ENCODE measurements around the gene MGLL. TPM values are rescaled to one million over a fixed set of nuclear protein-coding genes. Genes with fewer than 3 reads are reported as not detected.

The MGLL gene
- polyA plus RNA-seq, 5 donors = 6.8 to 20.8 (median 14.7) TPM

DNA sequence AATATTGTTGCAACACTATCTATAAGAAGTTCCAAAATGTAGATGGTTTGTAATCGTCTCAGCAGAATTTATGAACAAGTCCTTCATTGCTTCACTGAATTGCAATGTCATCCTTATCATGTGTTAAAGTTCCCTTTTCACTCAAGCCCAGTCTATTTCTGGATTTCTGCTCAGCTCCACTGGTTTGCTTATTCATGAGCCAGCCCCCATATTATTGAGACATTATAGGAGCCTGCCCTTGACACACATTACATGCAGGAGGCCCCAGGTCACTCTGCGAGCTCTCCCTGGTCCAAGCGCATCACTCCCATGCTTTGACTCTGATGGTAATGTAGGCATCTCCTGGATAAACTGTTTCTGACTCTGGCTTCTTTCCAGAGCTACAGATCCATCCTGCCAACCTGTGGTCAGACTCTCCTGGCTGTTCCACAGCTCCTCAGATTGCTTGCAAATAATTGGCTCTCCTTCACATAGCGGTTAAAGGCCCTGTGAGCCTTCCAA is 92.7 kb downstream of the MGLL start:
- DNase-seq = no peak

DNA sequence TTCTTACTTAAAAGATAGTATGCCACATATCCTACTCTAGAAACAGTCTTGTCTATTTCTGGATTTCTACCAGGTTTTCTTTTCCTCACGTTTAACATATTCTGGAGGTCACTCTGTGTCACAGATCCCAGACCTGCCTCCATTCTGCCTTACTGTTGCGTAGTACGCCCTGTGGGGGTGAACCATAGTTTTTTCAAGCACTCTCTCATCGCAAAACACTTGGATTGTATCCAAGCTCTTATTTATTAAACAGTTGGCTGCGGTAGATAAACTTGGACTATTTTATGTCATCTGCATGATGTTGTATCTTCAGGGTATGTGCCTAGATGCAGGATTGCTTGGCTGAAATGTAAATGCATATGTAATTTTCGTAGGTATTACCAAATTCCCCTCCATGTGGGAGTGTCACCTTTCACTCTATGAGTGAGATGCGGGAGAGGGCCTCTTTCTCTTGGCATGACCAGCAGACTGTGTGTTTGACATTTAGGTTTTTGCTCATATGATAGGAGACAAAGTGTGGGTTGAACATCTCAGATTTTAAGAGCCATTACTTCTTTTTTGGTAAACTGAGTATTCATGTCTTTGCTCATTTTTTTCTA is 93.8 kb downstream of the MGLL start:
- DNase-seq = no peak

DNA sequence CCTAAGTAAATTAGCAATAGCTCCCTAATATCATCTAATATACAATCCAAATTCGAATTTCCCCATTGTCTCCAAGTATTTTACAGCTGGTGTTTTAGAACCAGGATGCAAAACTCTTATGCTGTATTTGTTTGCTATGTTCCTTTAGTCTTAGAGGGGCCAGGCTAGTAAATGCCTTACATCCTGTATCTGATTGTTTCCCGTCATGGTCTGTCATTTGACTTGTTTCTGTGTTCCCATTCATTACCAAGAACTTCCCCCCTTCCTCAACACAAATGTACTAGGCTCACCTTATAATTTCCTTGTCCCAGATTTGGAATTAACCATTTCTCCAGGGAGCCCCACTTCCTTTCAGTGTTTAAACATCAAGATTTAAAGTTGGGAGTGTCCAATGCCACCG is 95.4 kb downstream of the MGLL start:
- DNase-seq = no peak

DNA sequence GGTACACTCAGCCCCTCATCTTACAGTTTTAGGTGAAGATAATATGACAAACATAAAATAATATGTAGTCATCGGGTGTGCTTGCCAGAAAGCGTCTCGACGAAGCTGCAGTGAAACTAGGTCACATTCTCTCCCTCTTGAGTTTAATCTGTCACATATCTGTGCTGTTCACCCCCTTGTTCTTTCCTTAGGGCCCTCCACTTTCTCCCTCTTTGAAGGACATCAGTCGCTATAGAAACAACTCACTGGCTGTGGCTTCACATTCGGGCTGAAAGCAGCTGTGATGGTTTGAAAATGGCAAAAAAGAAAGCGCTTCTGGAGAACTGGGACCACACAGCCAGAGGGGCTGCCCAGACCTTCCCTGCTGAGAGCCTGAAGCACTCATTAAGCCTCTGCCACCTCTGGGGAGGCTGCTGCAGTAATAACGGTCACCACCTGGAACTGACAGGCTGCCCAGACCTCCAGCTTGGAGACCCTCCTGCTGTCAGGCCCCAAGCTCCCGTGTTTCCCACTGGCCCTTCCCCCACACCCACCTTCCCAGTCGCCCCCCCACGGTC is 99.2 kb downstream of the MGLL start:
- no peak for DNase-seq

DNA sequence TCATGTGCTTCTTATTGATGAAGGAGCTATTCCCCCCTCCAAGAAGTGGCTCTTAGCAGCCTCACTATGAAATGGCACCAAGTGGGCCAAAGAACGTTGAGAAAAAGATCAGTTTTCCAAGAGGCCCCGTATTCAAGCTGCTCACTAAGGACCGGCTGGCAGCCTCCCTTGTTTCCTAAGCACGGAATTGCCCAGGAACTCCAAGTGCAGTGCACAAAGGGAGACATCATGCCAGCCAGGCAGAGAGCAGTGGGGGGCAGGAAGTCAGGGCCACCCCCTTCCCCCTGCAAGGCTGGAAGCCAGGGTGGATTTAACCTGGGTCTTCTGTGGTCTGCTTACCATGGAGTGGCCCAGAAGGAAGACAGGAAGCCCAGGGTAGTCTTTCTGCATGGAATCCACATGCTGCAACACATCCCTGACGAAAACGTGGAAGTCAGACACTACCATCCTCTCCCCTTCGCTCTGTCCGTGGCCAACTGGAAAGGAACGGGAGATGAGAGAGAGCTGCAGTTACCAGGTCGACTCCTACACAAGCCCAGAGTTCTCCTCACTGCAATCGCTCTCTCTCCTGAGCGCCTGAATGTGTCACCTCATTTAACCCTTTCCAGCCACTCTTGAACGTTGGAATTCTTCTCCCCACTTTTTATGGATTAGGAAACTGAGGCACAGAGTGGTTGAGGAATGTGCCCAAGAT is 100.1 kb downstream of the MGLL start:
- no peak for DNase-seq

DNA sequence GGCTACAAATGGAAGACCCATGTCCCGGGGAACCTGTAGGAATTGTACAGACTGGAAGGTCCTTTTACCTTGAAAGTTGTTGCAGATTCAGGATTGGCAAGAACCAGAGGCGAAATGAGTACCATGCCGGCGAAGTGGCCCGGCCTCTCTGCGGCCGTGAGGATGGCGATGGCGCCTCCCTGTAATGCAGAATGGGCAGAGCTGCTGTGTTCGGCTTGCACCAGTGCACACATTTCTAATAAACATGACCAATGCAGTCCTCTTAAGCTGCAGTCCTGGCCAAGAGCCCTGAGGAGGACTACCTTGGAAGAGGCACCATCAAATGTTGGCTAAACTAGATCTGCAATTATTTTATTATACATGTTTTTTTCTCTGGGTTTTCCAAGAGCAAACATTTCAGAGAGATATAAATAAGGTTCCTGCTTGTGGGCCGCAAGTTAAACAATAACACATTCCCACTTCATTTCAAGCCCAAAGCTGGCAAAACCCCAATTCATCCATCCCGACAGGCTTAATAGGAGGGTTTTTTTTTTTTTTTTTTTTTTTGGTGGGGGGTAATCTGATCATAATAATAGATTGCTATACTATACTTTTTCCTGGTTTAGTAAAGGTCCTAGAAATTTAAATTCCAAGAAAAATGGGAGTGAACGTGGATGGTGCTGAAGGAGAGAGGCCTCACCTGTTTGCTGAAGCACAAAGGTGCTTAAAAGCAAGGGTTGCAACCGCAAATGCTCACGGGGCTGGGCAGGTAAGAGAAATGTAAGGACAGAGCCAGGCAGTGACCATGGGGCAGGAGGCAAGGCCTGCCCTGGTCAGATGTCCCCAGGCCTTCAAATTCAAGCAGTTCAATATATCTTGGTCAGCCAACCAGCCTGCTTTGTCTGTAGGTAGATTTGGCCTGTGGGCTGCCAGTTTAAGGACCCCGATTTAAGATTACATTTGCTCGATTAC is 101.1 kb downstream of the MGLL start:
- no peak for DNase-seq

DNA sequence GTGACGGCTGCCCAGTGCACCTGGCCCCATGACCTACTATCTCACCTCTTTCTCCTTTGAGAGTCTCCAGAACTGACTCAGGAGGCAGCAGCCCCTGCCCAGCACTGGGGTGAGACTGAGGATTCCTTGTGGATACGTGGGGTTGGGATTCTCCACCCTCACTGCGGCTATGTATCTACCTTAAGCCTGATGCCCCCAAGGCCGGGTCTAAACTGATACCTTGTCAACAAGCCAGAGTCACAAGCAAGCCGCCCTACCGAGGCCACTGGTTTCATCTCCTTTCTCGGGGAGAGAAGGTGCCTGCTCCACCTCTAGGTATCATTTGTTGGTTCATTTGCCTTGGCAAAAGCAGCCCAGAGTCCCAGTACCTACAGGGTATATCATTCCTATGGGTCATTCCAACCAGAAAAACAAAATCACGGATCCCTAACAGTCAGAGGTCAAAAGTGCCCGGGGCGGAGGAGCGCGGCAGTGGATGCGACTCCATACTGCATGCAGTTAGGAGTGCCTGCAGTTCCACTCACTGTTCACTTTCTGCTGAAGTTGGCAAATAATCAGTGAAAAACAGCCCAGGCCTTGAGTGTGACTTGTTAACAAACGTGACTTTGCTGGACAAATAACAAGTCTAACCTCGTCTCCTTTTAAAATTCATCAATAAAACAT is 102.0 kb downstream of the MGLL start:
- no peak for DNase-seq

DNA sequence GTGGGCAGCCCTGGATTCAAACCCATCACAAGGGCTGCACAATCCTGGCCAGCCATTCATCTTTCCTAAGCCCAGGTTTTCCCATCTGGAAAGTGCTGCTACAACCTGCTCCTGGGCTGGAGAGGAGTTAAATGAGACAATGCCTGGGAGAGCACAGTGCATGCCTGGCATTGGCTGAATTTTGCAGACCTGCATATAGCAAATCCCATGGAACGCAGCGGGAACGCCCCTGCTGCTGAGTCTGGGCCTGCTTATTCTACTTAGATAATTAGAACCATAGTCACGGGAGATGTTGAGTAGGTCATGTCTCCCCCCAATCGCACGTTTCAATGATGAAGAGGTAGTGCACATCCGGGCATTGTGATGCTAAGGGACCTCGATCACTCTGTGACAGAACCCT is 102.9 kb downstream of the MGLL start:
- DNase-seq = no peak

DNA sequence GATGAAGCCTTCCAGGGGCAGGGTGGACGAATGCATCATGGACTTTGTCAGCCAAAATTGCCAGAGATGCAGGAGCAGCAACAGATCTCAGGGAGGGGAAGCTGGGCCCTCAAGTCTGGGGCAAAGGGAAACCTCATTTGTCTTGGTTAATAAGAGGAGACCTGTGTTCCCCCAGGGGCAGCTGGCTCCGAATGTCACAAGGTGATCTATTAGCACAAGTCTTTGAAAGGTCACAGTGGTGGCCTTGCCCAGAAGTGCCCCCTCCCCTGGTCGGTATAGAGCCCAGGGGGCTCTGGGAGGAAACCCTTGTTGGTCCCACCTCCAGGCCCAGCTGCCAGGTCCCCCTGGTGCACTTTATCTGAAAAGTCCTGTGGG is 103.4 kb downstream of the MGLL start:
- no peak for DNase-seq

DNA sequence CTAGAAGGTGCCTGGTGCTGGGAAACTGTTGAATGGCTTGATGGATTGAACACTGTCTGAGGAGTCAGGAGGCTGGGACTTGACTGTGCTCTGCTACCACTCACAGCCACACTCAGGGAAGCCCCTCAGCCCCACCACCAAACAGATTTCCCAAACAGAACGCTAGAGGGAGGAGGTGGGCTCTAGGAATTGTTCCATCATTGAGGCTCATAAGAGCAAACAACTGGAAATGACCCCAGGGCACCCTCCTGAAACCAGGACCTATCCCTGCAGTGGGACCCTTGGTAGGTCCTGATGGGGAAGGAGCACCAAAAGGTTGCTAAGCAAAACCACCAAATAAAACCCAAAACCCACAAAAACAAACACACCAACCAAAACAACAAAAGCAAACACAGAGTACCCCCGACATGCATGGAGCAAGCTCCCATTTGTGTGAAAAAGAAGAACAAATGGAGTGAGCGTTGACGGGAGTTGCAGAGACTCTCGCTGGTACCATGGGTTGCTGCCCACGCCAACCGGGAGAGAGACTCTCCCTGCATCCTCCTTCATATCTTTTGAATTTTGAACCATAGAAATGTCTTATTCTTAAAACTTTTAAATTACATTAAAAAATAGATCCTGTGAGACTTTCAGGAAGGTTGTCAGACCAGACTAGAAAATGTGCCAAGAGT is 103.9 kb downstream of the MGLL start:
- no peak for DNase-seq

DNA sequence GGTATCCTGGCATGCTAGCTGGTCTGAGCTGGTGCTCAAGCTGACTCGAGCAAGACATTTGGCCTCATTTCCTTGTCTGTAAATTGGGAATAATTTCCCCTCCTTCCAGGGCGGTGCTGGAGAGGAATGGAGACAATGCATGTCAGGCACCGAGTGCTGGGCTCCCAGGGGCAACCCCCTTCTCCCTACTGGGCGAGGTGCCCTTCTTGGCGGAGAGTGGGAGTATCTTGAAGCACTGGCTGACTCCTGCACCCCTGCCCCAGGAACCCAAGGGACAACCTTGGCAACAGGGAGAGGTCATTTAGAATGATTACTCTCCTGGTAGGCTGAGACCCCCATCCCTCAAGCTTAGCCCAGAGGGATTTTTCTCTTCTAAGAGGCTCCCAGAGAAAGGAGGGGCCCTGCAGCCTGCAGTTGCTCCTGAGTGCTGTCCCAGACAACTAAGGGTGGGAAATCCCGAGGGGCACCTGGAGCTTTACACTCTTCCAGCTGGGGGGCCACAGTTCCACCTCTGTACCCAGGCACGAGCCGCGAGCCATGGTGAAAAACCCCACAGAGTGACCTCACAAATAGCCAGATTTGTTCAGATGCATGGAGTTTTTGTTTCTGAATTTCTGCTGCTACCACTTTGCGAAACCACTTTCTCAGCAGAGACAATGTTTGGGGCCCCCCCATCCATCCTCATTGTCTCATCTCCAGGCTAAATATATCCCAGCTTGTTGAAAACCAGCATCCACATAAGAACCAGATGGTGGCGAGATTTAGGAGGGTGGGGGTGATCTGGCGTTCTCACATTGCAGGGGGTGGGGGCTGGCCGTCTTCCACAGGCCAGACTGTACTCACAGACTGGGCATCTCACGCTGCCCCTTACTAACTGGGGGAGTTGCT is 104.7 kb downstream of the MGLL start:
- no peak for DNase-seq

DNA sequence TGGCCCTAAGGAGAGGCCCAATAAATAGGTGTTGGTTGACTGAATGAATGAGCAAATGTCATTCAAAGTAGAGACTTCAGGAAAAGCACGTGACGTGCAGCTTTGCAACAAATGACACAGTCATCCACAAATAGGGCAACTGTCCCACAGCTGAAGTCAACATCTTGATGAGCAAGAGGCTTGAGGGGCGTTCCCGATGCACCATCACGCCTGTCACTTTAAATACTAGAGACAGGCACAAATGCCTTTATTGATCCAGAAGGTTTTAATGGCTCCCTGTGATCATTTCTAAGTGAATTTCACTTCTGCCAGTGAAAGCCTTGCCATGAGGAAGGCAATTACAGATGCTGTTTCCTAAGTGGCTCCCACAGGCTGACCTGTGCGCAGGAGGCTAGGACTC is 105.9 kb downstream of the MGLL start:
- DNase-seq = no peak

DNA sequence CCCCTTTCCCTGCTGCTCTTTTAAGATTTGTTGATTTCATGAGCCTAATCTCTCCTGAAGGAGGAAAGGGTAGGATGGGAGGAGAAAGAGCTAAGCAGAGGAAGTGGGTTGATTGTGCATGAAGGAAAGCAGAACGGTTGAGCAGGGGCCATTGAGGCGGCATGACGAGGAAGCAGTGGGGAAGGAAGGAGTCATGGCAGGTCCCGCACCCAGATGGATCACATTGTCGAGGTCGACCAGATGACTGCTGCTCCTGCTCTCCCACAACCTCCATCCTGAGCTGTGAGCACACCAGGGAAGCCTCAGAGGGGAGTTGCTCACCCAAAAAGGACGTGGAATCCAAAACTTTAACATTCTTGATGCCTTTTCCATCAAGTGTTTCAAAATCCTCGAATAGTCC is 106.8 kb downstream of the MGLL start:
- no peak for DNase-seq

DNA sequence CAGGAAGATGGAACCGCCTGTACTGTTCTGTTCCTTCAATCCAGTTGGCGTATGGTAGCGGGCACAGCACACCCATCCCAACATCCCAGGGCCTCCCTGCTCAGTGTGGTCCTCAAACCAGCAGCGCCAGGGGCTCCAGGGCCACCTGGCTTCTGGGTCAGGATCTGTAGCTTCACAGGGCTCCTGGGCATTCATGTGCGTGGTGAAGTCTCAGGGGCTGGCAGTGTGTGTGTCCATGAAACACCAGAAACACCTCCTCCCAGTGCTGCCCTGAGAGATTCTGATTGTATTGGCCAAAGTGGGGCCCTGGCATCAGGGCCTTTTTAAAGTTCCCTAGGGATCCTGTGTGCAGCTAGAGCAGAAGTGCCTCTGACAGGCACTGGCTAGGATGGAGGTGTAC is 107.4 kb downstream of the MGLL start:
- DNase-seq = no peak

DNA sequence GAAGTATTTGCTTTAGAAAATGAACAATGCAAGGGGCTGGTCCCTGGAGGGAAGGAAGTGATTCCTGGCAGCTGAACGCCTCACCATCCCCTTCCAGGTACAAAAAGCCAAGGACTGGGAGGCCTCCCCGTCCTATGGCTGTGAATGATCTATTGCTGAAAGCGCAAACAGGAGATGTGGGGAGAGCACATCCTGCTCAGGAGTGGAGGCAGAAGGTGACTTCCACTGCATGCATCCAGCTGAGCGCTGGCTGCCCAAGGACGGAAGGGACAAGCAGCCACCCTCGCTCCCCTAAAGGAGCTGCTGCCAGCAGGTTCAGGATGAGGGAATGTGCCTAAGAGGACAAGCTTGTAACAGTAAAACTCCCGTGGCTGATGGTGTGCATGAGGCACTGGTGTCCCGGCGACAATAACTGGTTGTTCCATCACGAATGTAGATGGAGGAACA is 108.2 kb downstream of the MGLL start:
- DNase-seq = no peak

DNA sequence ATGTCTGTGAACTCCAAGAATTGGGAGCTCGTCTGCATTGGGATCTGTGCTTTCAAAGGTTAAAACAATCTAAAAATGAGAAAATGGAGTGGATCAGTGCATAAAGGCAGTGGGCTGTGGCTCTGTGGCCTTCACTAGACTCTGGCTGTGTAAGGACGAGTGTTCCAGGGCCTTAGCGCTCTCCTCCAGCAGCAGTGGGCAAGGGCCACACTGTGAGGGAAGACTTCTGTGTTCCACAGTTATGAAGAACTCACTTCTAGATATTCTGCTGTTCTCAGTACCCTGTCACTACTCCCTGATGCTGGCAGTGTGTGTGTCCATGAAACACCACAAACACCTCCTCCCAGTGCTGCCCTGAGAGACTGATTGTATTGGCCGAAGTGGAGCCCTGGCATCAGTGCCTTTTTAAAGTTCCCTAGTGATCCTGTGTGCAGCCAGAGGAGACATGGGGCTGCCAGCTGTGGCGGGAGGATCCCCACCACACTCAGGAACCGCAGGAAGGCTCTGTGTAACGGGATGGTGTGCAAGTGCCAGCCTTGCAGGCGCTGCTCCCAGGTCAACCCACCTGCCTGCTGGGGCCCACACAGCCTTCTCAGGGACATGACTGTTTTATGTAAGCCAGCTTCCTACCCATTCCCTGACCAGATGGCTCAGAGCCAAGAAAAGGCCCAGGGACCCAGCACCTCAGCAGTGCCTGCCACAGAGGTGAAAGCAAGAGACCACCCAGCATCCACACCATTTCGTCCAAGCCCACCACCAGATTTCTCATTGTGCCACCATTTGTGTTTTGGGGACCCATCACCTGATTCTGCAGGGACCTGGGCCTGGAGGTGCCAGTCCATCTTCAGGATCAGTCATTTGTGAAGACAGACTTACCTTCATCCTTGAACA is 109.2 kb downstream of the MGLL start:
- no peak for DNase-seq

DNA sequence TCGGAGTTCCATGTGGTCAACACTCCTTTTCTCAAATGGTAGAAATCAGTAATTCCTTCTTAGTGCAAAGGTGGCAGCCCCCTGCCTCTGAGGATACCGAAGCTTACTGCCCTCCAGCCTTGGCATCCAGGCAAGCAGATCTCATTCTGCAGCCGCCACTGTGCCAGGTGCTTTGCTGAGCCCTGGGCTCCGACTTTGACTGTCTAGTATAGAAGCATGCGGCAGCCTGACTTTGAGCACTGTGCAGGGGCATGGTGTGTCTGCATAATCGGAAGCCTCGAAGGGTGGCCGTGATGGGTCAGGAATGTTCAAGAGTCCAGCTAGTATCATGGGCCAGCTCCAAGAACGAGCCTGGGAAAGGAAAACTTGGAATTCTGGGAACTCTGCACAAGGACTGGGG is 109.9 kb downstream of the MGLL start:
- DNase-seq = no peak

DNA sequence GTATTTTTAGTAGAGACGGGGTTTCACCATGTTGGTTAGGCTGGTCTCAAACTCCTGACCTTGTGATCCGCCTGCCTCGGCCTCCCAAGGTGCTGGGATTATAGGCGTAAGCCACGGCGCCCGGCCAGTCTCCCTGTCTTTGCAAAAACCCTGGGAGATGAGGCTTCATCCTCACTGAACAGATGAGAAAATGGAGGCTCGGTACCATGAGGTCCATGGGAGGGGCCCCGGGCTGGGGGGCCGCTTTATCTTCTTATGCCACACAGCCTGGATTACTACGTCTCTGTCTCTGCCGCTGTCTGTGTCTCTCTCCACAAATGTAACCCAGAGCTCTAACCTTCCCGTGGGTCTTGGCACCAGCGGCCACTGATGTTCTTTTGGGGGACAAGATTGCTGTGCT is 110.4 kb downstream of the MGLL start:
- DNase-seq = no peak
